HG03175 (cell line): ENCODE data around the gene ARHGAP45.
A peak's percentile ranks its signal among the peaks of the same experiment; 100 is the strongest.

Experiments used
- ATAC-seq: cut with Tn5 transposase; IDR thresholded peaks from one replicate; pipeline ENCODE4 v1.9.1; 2021; ENCODE audit warnings: mild to moderate bottlenecking, moderate library complexity; ENCODE audit not compliant: unreplicated experiment

The ARHGAP45 gene

DNA sequence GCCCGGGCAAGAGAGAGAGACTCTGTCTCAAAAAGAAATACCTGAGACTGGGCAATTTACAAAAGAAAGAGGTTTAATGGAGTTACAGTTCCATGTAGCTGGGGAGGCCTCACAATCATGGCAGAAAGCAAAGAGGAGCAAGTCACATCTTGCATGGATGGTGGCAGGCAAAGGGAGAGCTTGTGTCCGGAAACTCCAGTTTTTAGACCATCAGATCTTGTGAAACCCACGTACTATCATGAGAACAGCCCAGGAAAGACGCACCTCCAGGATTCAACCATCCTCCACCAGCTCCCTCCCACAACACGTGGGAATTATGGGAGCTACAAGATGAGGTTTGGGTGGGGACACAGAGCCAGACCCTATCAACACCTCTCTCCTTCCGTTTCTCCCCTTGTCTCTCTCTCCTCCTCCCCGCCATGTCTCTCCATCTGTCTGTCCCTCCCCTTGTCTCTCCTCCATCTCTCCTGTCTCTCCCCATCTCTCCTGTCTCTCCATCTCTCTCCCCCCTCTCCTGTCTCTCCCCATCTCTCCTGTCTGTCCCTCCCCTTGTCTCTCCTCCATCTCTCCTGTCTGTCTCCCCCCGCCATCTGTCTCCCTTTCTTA lies 18.2 kb downstream of the ARHGAP45 start:
- ATAC-seq: no peak

DNA sequence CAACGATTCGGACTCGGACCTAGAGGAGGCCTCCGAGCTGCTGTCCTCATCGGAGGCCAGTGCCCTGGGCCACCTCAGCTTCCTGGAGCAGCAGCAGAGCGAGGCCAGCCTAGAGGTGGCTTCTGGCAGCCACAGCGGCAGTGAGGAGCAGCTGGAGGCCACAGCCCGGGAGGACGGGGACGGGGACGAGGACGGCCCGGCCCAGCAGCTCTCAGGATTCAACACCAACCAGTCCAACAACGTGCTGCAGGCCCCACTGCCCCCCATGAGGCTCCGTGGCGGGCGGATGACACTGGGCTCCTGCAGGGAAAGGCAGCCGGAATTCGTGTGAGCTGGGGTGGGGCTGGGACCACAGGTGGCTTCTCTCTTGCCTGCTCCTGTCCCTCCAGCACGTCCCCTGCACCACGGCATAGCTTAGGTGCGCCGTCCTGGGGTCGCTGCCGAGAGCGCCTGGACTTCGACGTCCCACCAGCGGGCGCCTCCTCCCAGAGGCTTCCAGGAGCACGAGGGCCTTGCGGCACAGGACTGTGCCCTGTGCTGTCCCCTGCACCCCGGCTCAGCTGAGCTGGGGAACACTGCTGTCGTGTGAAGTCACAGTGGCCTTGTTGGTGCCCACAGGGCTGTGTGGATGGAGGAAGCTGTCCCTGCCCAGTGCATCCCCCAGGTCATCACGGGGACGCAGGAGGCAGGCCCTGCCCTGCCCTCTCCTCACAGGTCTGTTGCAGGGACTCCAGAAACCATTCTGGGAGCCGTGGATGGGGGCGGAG lies 18.9 kb downstream of the ARHGAP45 start:
- no peak for ATAC-seq

DNA sequence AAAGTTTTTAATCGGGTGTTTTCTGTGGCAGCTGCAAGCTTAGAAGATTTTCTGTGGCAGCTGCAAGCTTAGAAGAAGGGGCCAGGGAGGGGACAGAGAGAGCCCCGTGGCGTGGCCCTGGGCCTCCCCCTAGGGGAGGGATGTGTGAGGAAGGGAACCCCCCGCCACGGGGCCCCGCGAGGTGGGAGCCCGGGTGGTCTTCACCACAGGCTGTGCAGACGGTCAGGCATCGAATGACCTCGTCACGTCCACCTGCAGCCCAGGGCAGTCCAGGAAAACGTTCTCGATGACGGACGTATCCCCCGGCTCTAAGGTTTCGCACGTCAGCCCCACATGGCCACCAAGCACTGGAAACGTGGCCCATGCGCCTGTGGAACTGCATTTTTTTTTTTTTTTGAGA lies 19.6 kb downstream of the ARHGAP45 start:
- no peak for ATAC-seq

GRCh38 chr19:1087813-1088415 lies 20.9 kb downstream of the ARHGAP45 start:
- no peak for ATAC-seq

DNA sequence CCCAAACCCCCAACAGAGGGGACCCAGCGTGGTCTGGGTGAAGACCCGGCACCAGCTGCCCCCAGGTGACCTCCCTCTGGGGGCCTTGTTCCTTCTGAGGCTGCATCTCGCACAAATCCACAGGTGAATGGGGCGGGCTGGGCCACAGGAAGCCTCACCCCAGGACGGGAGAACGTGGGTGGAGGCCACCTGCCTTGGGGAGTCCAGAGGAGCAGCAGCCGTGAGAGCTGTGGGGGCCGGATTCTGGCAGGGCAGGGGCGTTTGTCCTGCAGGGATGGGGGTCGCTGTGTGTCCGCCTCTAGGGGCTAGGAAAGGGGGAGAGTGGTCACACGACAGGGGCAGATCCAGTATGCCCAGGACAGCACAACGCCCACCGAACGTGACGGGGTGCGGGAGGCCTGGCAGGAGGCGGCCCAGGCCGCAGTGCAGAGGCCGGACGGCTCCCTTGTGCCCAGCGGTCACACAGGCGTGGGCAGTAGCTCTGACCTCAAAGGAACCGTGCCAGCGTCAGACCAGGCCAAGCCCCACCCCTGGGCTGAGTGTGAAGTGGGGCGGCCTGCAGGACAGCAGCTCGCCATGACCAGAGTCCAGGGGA lies 21.5 kb downstream of the ARHGAP45 start:
- ATAC-seq: no peak

GRCh38 chr19:1089126-1089771 lies 22.3 kb downstream of the ARHGAP45 start:
- no peak for ATAC-seq

GRCh38 chr19:1089891-1090290 lies 22.9 kb downstream of the ARHGAP45 start:
- no peak for ATAC-seq

DNA sequence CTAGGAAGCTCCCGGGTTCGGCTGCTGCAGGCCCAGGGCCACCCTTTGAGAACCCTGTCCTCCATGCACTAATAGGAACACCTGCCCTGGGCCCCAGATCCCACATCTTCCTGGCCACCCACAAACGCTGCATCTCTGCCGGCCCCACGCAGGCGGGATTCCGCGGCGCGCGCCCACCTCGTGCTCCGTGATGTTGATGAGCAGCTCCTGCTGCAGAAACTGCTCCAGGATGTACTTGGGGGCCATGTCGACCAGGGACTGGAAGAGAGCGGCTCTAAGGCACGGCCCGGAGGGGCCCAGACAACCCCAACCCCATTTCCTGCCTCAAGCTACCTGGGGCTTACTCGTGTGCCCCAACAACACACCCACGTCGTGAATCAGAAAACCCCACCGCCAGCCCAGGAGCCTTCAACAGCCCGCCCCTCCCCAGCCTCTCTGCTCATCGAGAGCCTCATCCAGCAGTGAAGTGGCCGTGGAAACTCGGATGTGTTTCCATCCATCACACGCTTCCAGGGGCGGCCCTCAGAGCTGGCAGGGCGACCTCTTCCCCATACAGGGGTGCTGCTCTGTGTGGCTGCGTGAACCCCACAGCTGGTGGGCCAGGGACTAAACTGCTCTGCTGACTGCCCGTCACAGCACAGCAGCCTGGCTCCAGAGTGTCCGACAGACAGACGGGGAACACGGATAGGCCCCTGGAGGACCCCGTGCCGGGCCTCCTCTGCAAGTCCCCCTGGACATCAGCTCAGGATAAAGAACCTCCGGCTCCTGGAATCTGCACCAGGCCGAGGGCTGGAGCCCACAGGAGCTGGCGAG lies 24.0 kb downstream of the ARHGAP45 start:
- no peak for ATAC-seq

DNA sequence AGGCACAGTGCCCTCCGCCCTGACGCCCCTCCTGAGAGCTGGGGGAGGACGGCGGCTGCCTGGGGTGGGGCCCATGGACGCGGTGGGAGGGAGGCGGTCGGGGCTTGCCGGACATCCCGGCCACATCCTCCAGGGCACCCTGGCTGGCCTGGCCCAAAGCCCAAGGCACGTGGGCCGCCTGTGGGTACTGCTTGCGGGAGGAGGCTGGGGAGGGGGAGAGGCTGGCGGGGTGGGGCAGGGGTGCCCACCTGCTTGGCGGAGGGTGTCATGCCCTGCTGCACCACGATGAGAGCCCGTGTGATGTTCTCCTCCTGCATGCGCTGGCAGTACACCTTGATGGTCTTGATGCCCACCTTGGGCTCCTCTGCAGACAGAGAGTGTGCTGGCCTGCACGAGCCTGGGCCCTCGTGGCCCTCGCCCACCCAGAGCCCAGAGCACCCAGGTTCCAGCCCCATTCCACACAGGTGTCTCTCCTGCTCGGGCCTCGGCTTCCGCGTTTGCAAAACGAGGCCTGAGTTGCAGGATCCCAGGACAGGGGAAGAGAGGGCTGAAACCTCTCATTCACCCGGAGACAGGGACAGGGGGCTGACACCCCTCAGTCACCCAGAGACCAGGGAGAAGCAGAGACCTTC lies 24.7 kb downstream of the ARHGAP45 start:
- no peak for ATAC-seq

DNA sequence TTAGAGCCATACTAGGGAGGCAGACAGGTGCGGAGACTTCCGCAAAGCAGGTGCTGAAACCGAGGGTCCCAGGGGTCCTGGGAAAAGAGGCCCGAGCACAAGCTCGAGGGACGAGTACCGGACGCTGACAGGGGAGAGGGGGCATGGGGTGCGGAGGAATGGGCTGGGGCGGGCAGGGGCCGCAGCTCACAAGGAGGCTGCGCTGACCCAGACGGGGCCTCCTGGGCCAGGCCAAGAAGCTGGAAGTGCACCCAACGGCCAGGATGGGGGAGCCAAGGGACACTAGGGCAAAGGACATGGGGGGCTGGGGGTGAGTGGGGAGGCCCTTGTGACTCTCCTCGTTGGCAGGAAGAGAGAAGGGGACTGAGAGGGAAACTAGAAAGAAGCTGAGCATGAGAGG lies 26.4 kb downstream of the ARHGAP45 start:
- no peak for ATAC-seq

DNA sequence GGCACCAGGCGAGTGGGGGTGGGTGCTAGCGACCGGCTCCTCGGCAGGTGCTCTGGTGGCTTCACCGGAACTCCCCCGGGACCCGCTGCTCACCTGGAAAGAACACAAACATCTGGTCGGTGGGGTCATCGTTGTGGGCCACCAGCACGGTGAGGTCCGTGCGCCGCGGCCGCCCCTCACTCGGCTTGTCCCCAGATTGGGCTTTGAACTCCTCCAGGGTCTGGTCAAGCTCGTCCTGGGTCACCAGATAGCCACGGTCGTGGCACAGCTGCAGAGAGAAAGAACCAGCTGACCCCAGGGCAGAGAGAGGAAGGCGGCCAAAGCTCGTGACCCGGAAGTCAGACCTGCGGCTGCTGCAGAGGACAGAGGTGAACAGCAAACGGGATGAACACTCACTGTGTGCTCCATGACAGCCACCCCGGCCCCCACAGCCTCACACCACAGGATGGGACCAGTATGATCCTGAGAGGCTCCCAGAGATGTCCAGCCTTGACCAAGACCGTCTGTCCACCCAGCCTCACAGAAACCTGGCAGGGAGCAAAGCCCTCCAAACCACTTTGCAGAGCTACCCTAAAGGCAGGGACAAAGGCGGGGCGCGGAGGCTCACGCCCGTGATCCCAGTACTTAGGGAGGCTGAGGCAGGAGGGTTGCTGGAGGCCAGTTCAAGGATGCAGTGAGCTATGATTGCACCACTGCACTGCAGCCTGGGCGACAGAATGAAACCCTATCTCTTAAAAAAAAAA lies 27.0 kb downstream of the ARHGAP45 start:
- no peak for ATAC-seq

GRCh38 chr19:1094655-1094977 lies 27.6 kb downstream of the ARHGAP45 start:
- no peak for ATAC-seq

DNA sequence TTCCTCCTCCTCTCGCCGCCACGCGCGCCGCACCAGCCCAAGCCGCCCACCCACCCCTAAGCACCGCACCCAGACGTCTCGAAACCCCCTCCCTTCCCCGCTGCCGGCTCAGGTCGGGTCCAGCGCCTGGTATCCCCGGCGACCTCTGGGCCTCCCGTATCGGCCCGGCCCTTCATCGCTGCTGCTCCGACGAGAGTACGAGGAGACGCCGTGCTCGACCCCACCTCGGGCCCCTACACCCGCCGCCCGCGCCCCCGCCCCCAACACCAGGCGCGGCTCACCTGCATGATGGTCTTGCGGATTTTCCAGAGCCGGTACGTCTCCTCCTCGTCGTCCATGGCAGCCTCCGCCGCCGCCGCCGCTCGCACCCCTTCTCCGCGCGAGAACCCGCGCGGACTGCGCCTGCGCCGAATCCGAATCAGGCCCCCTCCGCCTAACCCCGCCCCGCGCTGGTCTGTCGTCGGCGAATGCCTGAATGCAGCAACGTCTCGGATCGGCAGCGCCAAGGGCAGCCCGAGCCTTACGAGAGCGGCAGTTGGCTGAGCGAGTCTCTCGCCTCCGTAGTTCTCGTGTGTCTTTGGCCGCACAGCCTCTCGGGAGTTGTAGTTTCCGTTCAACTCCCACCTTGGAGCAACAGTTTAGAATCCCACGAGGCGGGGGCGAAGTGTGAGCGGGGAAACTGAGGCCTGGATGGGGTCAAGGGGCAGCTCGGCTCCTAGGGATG lies 28.2 kb downstream of the ARHGAP45 start, which contains the start of gene POLR2E:
Gene POLR2E, minus strand, starts transcription at position 398 of the 724 bp plus-strand sequence. Its CDS starts 60 bp downstream, at position 338.
- peak; percentile 85 for ATAC-seq

DNA sequence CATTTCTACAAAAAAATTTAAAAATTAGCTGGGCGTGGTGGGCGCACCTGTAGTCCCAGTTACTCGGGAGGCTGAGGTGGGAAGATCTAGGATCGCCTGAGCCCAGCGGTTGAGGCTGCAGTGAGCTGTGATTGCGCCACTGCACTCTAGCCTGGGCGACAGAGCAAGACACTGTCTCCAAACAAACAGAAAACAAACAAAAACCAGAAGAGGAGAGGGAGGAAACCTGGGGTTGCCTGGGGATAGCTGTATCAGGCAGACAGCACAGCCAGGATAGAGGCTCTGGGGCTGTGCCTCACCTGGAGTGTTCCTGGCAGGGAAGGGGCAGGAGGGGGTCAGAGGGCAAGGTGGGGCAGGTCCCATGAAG lies 30.8 kb downstream of the ARHGAP45 start:
- ATAC-seq: no peak

DNA sequence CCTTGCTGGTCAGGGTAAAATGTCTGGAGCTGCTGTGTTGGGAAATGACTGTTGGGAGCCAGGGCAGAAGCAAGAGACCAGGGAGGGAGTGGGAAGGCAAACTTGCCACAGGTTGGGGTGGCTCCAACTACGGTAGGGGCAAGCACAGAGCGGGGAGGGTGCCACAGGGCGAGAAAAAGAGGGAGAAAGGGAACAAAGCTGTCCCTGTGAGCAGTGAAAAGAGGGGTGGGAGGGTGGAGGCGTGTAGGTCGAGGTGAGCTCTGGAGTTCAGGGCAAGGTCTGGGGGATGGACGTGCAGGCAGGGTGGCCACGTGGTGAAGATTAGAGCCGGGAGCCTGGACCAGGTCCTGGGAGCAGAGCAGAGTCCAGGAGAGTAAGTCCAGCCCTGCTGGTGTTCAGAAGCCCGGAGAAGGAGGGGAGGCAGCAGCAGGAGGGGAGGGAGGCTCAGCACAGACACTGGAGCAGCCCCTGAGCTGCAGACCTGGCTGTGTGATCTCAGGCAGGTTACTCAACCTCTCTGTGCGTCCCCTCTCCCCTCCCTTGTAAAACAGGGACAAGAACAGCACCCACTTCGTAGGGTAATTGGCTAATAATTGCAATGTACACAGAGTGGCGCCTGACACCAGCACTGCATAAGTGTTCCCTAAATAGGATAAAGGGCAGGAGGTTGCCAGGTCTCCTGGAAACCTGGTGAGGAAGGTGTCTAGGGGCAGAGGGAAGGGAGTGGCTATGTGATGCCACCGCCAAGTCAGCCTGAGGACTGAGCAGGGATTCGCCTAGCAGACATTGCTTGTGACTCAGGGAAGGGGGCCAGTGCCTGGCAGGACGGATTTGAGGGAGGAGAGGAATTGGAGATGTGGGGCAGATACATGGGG lies 31.4 kb downstream of the ARHGAP45 start:
- no peak for ATAC-seq

DNA sequence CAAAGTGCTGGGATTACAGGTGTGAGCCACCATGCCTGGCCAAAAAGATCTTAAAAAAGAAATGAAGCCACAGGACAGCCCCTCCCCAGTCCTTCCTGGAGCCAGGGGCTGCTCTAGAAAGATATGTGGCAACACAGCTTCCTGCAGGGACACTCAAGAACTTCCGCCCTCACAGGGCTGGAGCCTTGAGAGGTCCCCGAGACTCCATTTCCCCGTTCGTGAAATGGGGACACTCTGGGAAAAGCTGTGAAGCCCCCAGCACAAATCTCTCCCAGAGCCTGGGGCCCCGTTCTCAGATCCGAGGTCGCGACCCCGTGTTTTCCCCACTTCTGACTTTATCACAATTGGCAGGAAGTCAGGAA lies 34.4 kb downstream of the ARHGAP45 start:
- no peak for ATAC-seq

DNA sequence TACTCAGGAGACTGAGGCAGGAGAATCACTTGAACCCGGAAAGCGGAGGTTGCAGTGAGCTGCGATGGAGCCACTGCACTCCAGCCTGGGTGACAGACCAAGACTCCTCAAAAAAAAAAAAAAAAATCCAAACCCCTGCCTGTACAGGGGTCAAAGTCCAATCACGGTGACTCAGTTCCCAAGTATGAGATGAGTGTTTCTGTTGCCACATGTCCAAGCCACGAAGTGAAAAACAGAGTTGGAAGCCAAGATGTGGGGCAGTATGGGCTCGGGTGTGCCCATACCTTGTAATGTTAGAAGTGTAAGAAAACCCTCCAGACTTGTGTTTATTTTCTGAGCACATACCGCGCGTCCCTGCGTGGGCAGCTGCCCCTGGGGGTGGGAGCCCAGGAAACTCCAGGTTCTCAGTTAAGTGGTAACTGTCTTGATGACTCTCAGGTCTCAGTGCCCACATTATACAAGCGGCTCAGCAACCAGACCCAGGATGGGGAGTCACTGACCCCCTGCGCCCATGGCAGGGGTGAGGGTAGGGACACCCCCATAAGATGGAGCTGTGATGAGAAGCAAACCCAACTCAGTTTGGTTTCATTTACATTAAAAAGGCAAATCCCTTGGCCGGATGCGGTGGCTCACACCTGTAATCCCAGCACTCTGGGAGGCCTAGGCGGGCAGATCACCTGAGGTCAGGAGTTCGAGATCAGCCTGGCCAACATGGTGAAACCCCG lies 35.6 kb downstream of the ARHGAP45 start:
- ATAC-seq: no peak
